HepG2 (cell line): ENCODE results near the gene SMIM45.

Experiments used
- DR1 ChIP-seq: sonication (generic); formaldehyde crosslinking; IDR thresholded peaks from 2 replicates; pipeline ENCODE4 v1.8.0; 2021; ENCODE audit warnings: mild to moderate bottlenecking, missing genetic modification reagents, inconsistent platforms
- JUND ChIP-seq: sonication (generic); formaldehyde crosslinking; IDR thresholded peaks from 2 replicates; pipeline ENCODE4 v1.8.0; 2022; ENCODE audit warnings: mild to moderate bottlenecking, missing genetic modification reagents
- PHF20 ChIP-seq: sonication (generic); formaldehyde crosslinking; IDR thresholded peaks from 2 replicates; pipeline ENCODE4 v1.5.0; 2020; ENCODE audit warnings: mild to moderate bottlenecking, missing genetic modification reagents
- SSRP1 ChIP-seq: IDR thresholded peaks from 2 replicates; pipeline ENCODE4 v1.6.1; 2016; ENCODE audit warnings: control low read depth
- ZFP36 ChIP-seq: fragments of 150-350 bp; IDR thresholded peaks from 2 replicates; pipeline ENCODE4 v1.6.1; 2018; ENCODE audit warnings: borderline replicate concordance, low read length, low read depth; ENCODE audit not compliant: partially characterized antibody
- ZNF839 ChIP-seq: sonication (generic); formaldehyde crosslinking; IDR thresholded peaks from 2 replicates; pipeline ENCODE4 v1.4.0; 2020; ENCODE audit warnings: missing genetic modification reagents, mild to moderate bottlenecking, borderline replicate concordance
- TF ChIP-seq, protein P1 (sequence below), 2 experiments: sonication (generic) in 1 of 2; formaldehyde crosslinking in 1 of 2; IDR thresholded peaks; 2 replicates each; pipeline versions ENCODE4 v1.5.1 to v1.6.1; 2011 to 2020; ENCODE audit warnings: borderline replicate concordance in 1 of 2, low read depth in 1 of 2, low read length in 1 of 2, mild to moderate bottlenecking in 1 of 2, missing genetic modification reagents in 1 of 2, moderate library complexity in 1 of 2
- TF ChIP-seq, protein P2 (sequence below): sonication (generic); formaldehyde crosslinking; IDR thresholded peaks from 2 replicates; pipeline ENCODE4 v1.9.0; 2021; ENCODE audit warnings: missing genetic modification reagents, borderline replicate concordance
- TF ChIP-seq, protein P3 (sequence below): IDR thresholded peaks from 2 replicates; pipeline ENCODE4 v1.4.0; 2020; ENCODE audit warnings: mild to moderate bottlenecking, missing genetic modification reagents
- TF ChIP-seq, protein P4 (sequence below), 2 experiments: IDR thresholded peaks; 2 replicates each; pipeline ENCODE4 v1.6.1; 2011 to 2012; ENCODE audit warnings: low read length in 2 of 2, borderline replicate concordance in 1 of 2, low read depth in 1 of 2, mild to moderate bottlenecking in 1 of 2, moderate library complexity in 1 of 2
- TF ChIP-seq, protein P5 (sequence below): sonication (generic); formaldehyde crosslinking; IDR thresholded peaks from 2 replicates; pipeline ENCODE4 v1.5.0; 2020; ENCODE audit warnings: mild to moderate bottlenecking, missing genetic modification reagents

SMIM45 gene

DNA sequence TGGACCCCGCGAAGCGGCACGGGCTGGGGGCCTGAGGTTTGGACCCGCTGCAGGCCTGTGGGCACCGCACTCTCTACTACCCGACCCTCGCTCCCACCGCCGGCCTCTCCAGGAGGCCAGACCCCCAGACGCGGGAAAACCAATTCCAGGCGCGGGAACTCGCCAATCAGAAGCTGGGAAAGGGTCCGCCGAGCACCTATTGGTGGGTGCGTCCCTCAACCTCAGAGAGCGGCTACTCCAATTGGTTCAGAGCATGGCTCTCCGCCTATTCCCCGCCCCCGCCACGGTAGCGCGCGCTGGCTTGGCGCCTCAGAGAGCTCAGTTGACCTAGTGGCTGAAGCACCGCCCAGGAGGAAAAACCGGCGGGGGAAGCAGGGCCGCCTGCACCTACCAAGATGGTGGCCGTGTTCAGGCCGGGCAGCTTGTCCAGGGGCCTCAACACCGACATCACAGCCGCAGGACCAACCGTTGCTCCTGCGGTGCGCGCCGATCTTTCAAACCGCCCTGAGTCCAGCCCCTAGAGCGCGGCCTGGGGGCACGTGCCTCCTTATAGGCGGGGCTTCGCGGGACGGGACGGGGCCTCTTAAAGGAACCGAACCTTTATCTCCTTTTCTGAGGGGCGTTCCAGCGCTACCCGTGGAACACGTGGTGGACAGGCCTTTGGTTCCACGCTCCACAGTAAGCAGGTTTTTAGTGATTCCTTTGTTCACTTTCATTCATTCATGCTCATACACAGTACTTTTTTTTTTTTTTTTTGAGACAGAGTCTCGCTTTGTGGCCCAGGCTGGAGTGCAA, 5.1 kb upstream of the SMIM45 start, which contains the start of gene CENPM (continued):
- TF ChIP-seq, protein P1, sequence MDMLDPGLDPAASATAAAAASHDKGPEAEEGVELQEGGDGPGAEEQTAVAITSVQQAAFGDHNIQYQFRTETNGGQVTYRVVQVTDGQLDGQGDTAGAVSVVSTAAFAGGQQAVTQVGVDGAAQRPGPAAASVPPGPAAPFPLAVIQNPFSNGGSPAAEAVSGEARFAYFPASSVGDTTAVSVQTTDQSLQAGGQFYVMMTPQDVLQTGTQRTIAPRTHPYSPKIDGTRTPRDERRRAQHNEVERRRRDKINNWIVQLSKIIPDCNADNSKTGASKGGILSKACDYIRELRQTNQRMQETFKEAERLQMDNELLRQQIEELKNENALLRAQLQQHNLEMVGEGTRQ (IDR thresholded peaks at IDR 0.05; ENCODE audit: low read depth, low read length), result peak; percentile 84
- TF ChIP-seq, protein P1 (CRISPR knock-in tag; IDR thresholded peaks at IDR 0.05; ENCODE audit: borderline replicate concordance), result peak; percentile 96; the same call in 1 of the 2 replicates
- TF ChIP-seq JUND (no peak), ZFP36 (no peak), ZNF839 (CRISPR knock-in tag) (0 out of 2 replicates have a peak, but pooled peaks have one; percentile 92), DR1 (CRISPR knock-in tag) (peak; percentile 84), PHF20 (CRISPR knock-in tag) (peak; percentile 36; the same call in 1 of the 2 replicates), SSRP1 (CRISPR knock-in tag) (no peak)
- TF ChIP-seq, protein P2, sequence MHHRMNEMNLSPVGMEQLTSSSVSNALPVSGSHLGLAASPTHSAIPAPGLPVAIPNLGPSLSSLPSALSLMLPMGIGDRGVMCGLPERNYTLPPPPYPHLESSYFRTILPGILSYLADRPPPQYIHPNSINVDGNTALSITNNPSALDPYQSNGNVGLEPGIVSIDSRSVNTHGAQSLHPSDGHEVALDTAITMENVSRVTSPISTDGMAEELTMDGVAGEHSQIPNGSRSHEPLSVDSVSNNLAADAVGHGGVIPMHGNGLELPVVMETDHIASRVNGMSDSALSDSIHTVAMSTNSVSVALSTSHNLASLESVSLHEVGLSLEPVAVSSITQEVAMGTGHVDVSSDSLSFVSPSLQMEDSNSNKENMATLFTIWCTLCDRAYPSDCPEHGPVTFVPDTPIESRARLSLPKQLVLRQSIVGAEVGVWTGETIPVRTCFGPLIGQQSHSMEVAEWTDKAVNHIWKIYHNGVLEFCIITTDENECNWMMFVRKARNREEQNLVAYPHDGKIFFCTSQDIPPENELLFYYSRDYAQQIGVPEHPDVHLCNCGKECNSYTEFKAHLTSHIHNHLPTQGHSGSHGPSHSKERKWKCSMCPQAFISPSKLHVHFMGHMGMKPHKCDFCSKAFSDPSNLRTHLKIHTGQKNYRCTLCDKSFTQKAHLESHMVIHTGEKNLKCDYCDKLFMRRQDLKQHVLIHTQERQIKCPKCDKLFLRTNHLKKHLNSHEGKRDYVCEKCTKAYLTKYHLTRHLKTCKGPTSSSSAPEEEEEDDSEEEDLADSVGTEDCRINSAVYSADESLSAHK (CRISPR knock-in tag), result no peak
- TF ChIP-seq, protein P3, sequence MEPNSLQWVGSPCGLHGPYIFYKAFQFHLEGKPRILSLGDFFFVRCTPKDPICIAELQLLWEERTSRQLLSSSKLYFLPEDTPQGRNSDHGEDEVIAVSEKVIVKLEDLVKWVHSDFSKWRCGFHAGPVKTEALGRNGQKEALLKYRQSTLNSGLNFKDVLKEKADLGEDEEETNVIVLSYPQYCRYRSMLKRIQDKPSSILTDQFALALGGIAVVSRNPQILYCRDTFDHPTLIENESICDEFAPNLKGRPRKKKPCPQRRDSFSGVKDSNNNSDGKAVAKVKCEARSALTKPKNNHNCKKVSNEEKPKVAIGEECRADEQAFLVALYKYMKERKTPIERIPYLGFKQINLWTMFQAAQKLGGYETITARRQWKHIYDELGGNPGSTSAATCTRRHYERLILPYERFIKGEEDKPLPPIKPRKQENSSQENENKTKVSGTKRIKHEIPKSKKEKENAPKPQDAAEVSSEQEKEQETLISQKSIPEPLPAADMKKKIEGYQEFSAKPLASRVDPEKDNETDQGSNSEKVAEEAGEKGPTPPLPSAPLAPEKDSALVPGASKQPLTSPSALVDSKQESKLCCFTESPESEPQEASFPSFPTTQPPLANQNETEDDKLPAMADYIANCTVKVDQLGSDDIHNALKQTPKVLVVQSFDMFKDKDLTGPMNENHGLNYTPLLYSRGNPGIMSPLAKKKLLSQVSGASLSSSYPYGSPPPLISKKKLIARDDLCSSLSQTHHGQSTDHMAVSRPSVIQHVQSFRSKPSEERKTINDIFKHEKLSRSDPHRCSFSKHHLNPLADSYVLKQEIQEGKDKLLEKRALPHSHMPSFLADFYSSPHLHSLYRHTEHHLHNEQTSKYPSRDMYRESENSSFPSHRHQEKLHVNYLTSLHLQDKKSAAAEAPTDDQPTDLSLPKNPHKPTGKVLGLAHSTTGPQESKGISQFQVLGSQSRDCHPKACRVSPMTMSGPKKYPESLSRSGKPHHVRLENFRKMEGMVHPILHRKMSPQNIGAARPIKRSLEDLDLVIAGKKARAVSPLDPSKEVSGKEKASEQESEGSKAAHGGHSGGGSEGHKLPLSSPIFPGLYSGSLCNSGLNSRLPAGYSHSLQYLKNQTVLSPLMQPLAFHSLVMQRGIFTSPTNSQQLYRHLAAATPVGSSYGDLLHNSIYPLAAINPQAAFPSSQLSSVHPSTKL (CRISPR knock-in tag), result no peak
- TF ChIP-seq, protein P4, sequence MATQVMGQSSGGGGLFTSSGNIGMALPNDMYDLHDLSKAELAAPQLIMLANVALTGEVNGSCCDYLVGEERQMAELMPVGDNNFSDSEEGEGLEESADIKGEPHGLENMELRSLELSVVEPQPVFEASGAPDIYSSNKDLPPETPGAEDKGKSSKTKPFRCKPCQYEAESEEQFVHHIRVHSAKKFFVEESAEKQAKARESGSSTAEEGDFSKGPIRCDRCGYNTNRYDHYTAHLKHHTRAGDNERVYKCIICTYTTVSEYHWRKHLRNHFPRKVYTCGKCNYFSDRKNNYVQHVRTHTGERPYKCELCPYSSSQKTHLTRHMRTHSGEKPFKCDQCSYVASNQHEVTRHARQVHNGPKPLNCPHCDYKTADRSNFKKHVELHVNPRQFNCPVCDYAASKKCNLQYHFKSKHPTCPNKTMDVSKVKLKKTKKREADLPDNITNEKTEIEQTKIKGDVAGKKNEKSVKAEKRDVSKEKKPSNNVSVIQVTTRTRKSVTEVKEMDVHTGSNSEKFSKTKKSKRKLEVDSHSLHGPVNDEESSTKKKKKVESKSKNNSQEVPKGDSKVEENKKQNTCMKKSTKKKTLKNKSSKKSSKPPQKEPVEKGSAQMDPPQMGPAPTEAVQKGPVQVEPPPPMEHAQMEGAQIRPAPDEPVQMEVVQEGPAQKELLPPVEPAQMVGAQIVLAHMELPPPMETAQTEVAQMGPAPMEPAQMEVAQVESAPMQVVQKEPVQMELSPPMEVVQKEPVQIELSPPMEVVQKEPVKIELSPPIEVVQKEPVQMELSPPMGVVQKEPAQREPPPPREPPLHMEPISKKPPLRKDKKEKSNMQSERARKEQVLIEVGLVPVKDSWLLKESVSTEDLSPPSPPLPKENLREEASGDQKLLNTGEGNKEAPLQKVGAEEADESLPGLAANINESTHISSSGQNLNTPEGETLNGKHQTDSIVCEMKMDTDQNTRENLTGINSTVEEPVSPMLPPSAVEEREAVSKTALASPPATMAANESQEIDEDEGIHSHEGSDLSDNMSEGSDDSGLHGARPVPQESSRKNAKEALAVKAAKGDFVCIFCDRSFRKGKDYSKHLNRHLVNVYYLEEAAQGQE (IDR thresholded peaks at IDR 0.05; ENCODE audit: borderline replicate concordance in 1 of 2, low read depth in 1 of 2, low read length in 2 of 2), result no peak
- TF ChIP-seq, protein P5, sequence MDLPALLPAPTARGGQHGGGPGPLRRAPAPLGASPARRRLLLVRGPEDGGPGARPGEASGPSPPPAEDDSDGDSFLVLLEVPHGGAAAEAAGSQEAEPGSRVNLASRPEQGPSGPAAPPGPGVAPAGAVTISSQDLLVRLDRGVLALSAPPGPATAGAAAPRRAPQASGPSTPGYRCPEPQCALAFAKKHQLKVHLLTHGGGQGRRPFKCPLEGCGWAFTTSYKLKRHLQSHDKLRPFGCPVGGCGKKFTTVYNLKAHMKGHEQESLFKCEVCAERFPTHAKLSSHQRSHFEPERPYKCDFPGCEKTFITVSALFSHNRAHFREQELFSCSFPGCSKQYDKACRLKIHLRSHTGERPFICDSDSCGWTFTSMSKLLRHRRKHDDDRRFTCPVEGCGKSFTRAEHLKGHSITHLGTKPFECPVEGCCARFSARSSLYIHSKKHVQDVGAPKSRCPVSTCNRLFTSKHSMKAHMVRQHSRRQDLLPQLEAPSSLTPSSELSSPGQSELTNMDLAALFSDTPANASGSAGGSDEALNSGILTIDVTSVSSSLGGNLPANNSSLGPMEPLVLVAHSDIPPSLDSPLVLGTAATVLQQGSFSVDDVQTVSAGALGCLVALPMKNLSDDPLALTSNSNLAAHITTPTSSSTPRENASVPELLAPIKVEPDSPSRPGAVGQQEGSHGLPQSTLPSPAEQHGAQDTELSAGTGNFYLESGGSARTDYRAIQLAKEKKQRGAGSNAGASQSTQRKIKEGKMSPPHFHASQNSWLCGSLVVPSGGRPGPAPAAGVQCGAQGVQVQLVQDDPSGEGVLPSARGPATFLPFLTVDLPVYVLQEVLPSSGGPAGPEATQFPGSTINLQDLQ (CRISPR knock-in tag), result no peak; the same call in 1 of the 2 replicates
